ENCODE results near the gene TSPAN13.

DNA sequence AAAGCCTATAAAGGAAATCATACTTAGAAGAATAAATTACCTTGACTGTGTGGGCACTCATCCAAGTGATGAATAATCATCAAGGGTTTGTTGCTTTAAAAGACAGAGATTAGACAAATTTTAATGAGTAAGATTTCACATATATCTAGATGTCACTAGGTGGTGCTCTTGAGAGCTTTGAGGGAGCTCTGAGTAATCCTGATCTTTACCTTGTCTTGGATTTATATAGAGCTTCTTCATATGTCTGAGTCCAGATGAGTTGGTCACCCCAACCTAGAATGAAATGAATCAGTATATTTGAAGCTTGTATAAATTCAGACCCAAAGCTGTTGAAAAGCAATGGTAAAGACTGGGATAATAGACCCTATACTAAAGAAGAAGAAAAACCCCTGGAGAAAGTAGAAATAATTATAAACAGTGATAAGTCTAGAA is 47.6 kb downstream of the TSPAN13 start:
- peak; percentile 85 to 88 for TF ChIP-seq RAD21 (conservative IDR thresholded peaks at IDR 0.05 in 1 of 2, IDR thresholded peaks at IDR 0.05 in 1 of 2)
- TF ChIP-seq, protein P1, sequence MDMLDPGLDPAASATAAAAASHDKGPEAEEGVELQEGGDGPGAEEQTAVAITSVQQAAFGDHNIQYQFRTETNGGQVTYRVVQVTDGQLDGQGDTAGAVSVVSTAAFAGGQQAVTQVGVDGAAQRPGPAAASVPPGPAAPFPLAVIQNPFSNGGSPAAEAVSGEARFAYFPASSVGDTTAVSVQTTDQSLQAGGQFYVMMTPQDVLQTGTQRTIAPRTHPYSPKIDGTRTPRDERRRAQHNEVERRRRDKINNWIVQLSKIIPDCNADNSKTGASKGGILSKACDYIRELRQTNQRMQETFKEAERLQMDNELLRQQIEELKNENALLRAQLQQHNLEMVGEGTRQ (IDR thresholded peaks at IDR 0.05), result no peak

Data from A549 (cell line).